Adrenal gland (tissue), 5 donors: ENCODE data around the gene CDK4.

Source experiments
- POLR2A ChIP-seq, 2 donors: fragments of 450-650 bp; IDR thresholded peaks; one replicate each; pipeline ENCODE4 v1.6.1; 2017; ENCODE audit warnings: antibody characterized with exemption in 2 of 2, mild to moderate bottlenecking in 2 of 2, moderate library complexity in 1 of 2
- TF ChIP-seq, protein P1 (sequence below), 6 experiments: fragments of 450-650 bp in 4 of 6; fragments of 200-600 bp in 2 of 6; sonication (generic) in 1 of 6; IDR thresholded peaks; 1 replicate in 5 of 6; 2 replicates in 1 of 6; pipeline versions ENCODE4 v1.5.1 to v1.8.0; 2016 to 2021; ENCODE audit warnings: antibody characterized with exemption in 6 of 6, mild to moderate bottlenecking in 2 of 6, moderate library complexity in 1 of 6
- donor health status: DM: no; HTN: no; CAD: no.

DNA sequence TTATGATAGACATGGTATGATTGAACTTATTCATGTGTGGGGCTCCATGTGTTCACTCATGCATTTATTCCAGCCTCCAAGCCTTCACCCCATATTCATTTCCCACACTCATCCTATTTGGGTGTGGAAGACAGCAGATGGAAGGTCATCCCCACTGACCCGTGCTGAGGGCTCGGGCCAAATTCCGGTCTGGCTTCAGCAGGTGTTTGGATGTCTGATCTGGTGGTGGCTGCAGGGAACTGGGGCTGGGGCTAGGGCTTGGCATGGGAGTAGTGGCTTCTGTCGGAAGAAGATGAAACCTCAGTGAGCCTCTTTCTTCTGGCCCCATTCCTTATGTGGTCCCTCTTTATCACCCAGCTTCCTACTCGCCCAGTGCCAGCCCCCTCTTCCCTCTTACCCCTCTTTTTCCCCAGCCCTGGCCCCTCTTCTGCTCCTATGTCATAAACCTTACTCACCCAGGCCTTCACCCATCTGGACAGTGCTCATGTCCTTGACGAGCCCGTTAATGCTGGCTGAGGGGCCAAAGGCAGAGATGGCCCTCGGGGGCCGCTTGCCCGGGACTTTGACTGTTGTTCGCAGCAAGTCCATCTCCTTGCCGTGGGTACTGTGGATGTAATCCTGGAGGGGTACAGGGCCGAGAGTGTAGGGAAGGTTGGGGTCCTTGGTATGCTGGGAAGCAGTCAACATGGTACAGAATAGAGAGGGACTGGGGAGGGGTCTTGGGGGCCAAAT lies 21.6 kb downstream of the CDK4 start:
- TF ChIP-seq, protein P1, sequence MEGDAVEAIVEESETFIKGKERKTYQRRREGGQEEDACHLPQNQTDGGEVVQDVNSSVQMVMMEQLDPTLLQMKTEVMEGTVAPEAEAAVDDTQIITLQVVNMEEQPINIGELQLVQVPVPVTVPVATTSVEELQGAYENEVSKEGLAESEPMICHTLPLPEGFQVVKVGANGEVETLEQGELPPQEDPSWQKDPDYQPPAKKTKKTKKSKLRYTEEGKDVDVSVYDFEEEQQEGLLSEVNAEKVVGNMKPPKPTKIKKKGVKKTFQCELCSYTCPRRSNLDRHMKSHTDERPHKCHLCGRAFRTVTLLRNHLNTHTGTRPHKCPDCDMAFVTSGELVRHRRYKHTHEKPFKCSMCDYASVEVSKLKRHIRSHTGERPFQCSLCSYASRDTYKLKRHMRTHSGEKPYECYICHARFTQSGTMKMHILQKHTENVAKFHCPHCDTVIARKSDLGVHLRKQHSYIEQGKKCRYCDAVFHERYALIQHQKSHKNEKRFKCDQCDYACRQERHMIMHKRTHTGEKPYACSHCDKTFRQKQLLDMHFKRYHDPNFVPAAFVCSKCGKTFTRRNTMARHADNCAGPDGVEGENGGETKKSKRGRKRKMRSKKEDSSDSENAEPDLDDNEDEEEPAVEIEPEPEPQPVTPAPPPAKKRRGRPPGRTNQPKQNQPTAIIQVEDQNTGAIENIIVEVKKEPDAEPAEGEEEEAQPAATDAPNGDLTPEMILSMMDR (IDR thresholded peaks at IDR 0.05) = no peak
- TF ChIP-seq POLR2A (IDR thresholded peaks at IDR 0.05) = no peak
